ENCODE measurements around the gene NFIA. TPM values are rescaled to one million over a fixed set of nuclear protein-coding genes. Genes with fewer than 3 reads are reported as not detected.

The NFIA gene
- total RNA-seq, 1 experiment from 2014 or later, result 12.7 TPM

- BruUV-seq (replicated peaks), result no TSS peak
- no peak overlapping the region for H2AFZ ChIP-seq (ENCODE audit: low read length)
- H3K4me2 ChIP-seq (ENCODE audit: low read length), result no peak overlapping the region
- ChIA-PET POLR2A (ENCODE audit: unreplicated experiment) (no interaction called here), CTCF (interaction anchor here (0.6 kb wide), 1 partner anchor 128 kb away, joined by 3 read pairs; no protein-coding TSS in a partner anchor)
- H3K27ac ChIP-seq (ENCODE audit: low read length), result no peak overlapping the region
- no peak overlapping the region for H3K4me3 ChIP-seq (ENCODE audit: low read length)
- intact Hi-C loops (cut with micrococcal nuclease), result no loop called here
- no peak overlapping the region for H3K9ac ChIP-seq (ENCODE audit: low read length)
- peaks cover 5% of the 10 kb centered on the region; the same call in 1 of the 2 replicates for H3K4me1 ChIP-seq (ENCODE audit: insufficient read depth, low read length)
- H4K20me1 ChIP-seq (ENCODE audit: low read length), result no peaks in the 10 kb centered on the region
- ATAC-seq (peak; percentile 83), DNase-seq (peak; percentile 33)
- no peaks in the 10 kb centered on the region for H3K36me3 ChIP-seq (ENCODE audit: low read depth, low read length)
- no peaks in the 10 kb centered on the region for H3K9me3 ChIP-seq (ENCODE audit: low read length)
- TF ChIP-seq, protein P1, sequence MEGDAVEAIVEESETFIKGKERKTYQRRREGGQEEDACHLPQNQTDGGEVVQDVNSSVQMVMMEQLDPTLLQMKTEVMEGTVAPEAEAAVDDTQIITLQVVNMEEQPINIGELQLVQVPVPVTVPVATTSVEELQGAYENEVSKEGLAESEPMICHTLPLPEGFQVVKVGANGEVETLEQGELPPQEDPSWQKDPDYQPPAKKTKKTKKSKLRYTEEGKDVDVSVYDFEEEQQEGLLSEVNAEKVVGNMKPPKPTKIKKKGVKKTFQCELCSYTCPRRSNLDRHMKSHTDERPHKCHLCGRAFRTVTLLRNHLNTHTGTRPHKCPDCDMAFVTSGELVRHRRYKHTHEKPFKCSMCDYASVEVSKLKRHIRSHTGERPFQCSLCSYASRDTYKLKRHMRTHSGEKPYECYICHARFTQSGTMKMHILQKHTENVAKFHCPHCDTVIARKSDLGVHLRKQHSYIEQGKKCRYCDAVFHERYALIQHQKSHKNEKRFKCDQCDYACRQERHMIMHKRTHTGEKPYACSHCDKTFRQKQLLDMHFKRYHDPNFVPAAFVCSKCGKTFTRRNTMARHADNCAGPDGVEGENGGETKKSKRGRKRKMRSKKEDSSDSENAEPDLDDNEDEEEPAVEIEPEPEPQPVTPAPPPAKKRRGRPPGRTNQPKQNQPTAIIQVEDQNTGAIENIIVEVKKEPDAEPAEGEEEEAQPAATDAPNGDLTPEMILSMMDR (conservative IDR thresholded peaks at IDR 0.05; ENCODE audit: low read depth, low read length), result no peak
- TF ChIP-seq EZH2 (IDR thresholded peaks at IDR 0.05; ENCODE audit: low read length, unreplicated experiment) (no peak), EZH2phosphoT487 (IDR thresholded peaks at IDR 0.05; ENCODE audit: borderline replicate concordance, low read length) (no peak)
- no peaks in the 10 kb centered on the region for H3F3A ChIP-seq (ENCODE audit: low read length, unreplicated experiment)
- no peaks in the 10 kb centered on the region for H3K79me2 ChIP-seq (ENCODE audit: low read length)
- no peaks in the 10 kb centered on the region for H3K27me3 ChIP-seq (ENCODE audit: low read length)
- H3K9me2 ChIP-seq (replicated peaks; ENCODE audit: low read length), result no peaks in the 10 kb centered on the region
Observed at GRCh38 chr1:61353797-61354406, 271.5 kb downstream of the NFIA start.

DNA sequence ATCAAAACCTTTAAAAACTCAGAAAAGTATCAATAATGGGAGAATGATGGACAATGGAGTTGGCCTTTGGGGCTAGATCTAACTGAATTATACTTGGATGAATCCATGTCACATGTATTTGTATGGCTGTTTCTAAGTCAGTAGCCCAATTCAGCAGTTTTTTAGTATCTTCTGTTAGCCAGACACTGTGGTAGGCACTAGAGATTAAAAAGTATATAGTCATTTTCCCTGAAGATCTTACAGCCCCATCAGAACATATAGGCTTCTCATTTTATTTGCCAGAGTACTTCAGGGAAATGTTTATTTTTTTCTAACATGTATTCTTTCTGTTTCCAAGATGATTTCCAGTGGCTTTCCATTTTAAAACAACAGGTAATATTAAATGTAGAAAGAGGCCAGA, 273.7 kb downstream of the NFIA start:
- peaks cover 10% of the 10 kb centered on the region; the same call in 1 of the 2 replicates for H3K4me1 ChIP-seq (ENCODE audit: insufficient read depth, low read length)
- H3K27ac ChIP-seq (ENCODE audit: low read length), result no peak overlapping the region
- no peak for TF ChIP-seq EZH2phosphoT487 (IDR thresholded peaks at IDR 0.05; ENCODE audit: borderline replicate concordance, low read length)
- TF ChIP-seq, protein P1 (conservative IDR thresholded peaks at IDR 0.05; ENCODE audit: low read depth, low read length), result no peak
- TF ChIP-seq EZH2 (IDR thresholded peaks at IDR 0.05; ENCODE audit: low read length, unreplicated experiment), result no peak
- ATAC-seq (no peak), DNase-seq (no peak)
- H3K9ac ChIP-seq (ENCODE audit: low read length), result no peak overlapping the region
- no peak overlapping the region for H3K4me2 ChIP-seq (ENCODE audit: low read length)
- ChIA-PET CTCF (no interaction called here), POLR2A (ENCODE audit: unreplicated experiment) (no interaction called here)
- H3K9me2 ChIP-seq (replicated peaks; ENCODE audit: low read length), result no peaks in the 10 kb centered on the region
- H3K27me3 ChIP-seq (ENCODE audit: low read length), result no peaks in the 10 kb centered on the region
- H3K9me3 ChIP-seq (ENCODE audit: low read length), result no peaks in the 10 kb centered on the region
- no peak overlapping the region for H2AFZ ChIP-seq (ENCODE audit: low read length)
- no TSS peak for BruUV-seq (replicated peaks)
- no peaks in the 10 kb centered on the region for H3K36me3 ChIP-seq (ENCODE audit: low read depth, low read length)
- H3K79me2 ChIP-seq (ENCODE audit: low read length), result no peaks in the 10 kb centered on the region
- H3K4me3 ChIP-seq (ENCODE audit: low read length), result no peak overlapping the region
- no peaks in the 10 kb centered on the region for H3F3A ChIP-seq (ENCODE audit: low read length, unreplicated experiment)
- H4K20me1 ChIP-seq (ENCODE audit: low read length), result no peaks in the 10 kb centered on the region
- intact Hi-C loops (cut with micrococcal nuclease), result loop anchor here (5.0 kb wide), 1 partner anchor 96 kb away; no protein-coding TSS in a partner anchor

DNA sequence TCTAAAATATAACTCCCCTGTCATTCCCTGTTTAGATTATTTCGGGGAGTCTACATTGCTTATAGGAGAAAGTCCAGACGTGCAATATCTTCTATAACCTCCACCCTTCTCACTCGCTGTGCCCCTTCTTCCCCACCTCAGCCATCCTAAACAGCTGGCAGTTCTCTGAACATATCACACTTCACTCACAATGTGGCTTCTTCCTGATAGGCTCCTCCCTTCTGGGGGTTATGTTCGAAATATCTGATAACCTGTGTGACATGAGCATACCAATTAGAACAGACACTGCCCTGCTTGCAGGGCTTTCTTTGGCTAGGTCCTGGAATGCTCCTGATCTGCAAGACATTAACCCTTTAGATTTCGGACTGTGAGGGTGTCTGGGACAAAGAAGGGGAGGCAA, 274.6 kb downstream of the NFIA start:
- CTCF ChIA-PET, result no interaction called here
- Histone ChIP-seq H3F3A (ENCODE audit: low read length, unreplicated experiment) (no peaks in the 10 kb centered on the region), H3K4me1 (ENCODE audit: insufficient read depth, low read length) (peaks cover 10% of the 10 kb centered on the region; the same call in 1 of the 2 replicates), H3K9me3 (ENCODE audit: low read length) (no peaks in the 10 kb centered on the region), H3K79me2 (ENCODE audit: low read length) (no peaks in the 10 kb centered on the region), H3K9ac (ENCODE audit: low read length) (no peak overlapping the region), H3K27me3 (ENCODE audit: low read length) (no peaks in the 10 kb centered on the region), H3K4me2 (ENCODE audit: low read length) (no peak overlapping the region), H3K4me3 (ENCODE audit: low read length) (no peak overlapping the region), H4K20me1 (ENCODE audit: low read length) (no peaks in the 10 kb centered on the region), H3K36me3 (ENCODE audit: low read depth, low read length) (no peaks in the 10 kb centered on the region), H3K9me2 (replicated peaks; ENCODE audit: low read length) (no peaks in the 10 kb centered on the region), H3K27ac (ENCODE audit: low read length) (no peak overlapping the region), H2AFZ (ENCODE audit: low read length) (no peak overlapping the region)
- ATAC-seq, result no peak
- DNase-seq, result no peak
- BruUV-seq (replicated peaks), result no TSS peak
- POLR2A ChIA-PET (ENCODE audit: unreplicated experiment), result no interaction called here
- TF ChIP-seq, protein P1 (conservative IDR thresholded peaks at IDR 0.05; ENCODE audit: low read depth, low read length), result no peak
- TF ChIP-seq EZH2 (IDR thresholded peaks at IDR 0.05; ENCODE audit: low read length, unreplicated experiment) (no peak), EZH2phosphoT487 (IDR thresholded peaks at IDR 0.05; ENCODE audit: borderline replicate concordance, low read length) (no peak)
- intact Hi-C loops (cut with micrococcal nuclease), result loop anchor here (5.0 kb wide), 1 partner anchor 95 kb away; no protein-coding TSS in a partner anchor

Data from PC-3 (cell line).